ENCODE measurements around the gene OR6C68.
"Not testable (repeated sequence)": the region's sequence is repeated elsewhere in the genome, so short reads cannot be mapped to it uniquely, and the experiment has no call there.

Gene OR6C68

GRCh38 chr12:55448825-55449224 is 43.4 kb upstream of the OR6C68 start:
- H3K4ac ChIP-seq (ENCODE audit: low read length) = no peak overlapping the region
- no peak overlapping the region for H3K4me2 ChIP-seq (ENCODE audit: insufficient read depth, low read length, poor library complexity, severe bottlenecking)
- H3K9ac ChIP-seq (ENCODE audit: low read depth, low read length, poor library complexity) = no peak overlapping the region
- H3K18ac ChIP-seq (ENCODE audit: low read length) = no peak overlapping the region
- H2BK15ac ChIP-seq (ENCODE audit: low read length) = no peak overlapping the region
- H2AK5ac ChIP-seq (ENCODE audit: low read depth, low read length) = no peak overlapping the region
- no peaks in the 10 kb centered on the region for H3K79me1 ChIP-seq (ENCODE audit: low read depth, low read length)
- H2BK5ac ChIP-seq (ENCODE audit: low read length) = no peak overlapping the region
- H3K23ac ChIP-seq (ENCODE audit: low read depth, low read length, poor library complexity) = no peak overlapping the region
- no peak for DNase-seq (ENCODE audit: low spot score)
- H3K9me3 ChIP-seq (replicated peaks in 1 of 2; ENCODE audit: control insufficient read depth in 2 of 2, insufficient read depth in 1 of 2, low read depth in 1 of 2, low read length in 2 of 2) = no peaks in the 10 kb centered on the region
- no peaks in the 10 kb centered on the region for H3K36me3 ChIP-seq (replicated peaks in 1 of 2; ENCODE audit: control insufficient read depth in 2 of 2, insufficient read depth in 2 of 2, low read length in 2 of 2)
- H3K4me3 ChIP-seq (ENCODE audit: low read length in 2 of 2) = no peak overlapping the region
- H3K4me1 ChIP-seq (ENCODE audit: control insufficient read depth in 2 of 2, insufficient read depth in 1 of 2, low read depth in 1 of 2, low read length in 2 of 2) = no peaks in the 10 kb centered on the region
- H2BK12ac ChIP-seq (ENCODE audit: low read length) = no peak overlapping the region
- H4K91ac ChIP-seq (ENCODE audit: low read depth, low read length, poor library complexity) = no peak overlapping the region
- H3K27ac ChIP-seq (replicated peaks; ENCODE audit: low read length) = no peak overlapping the region
- H2BK120ac ChIP-seq (ENCODE audit: low read depth, low read length) = no peak overlapping the region
- H3K14ac ChIP-seq (ENCODE audit: low read length) = no peak overlapping the region
- H3K27me3 ChIP-seq (ENCODE audit: control insufficient read depth in 3 of 3, insufficient read depth in 3 of 3, low read depth in 1 of 3, low read length in 3 of 3) = no peaks in the 10 kb centered on the region
- H2AFZ ChIP-seq (ENCODE audit: low read length) = no peak overlapping the region
- H4K8ac ChIP-seq (ENCODE audit: low read depth, low read length) = no peak overlapping the region

GRCh38 chr12:55464926-55465325 is 27.3 kb upstream of the OR6C68 start:
- H3K4ac ChIP-seq (ENCODE audit: low read length); H3K27ac ChIP-seq (replicated peaks; ENCODE audit: low read length); H3K9ac ChIP-seq (ENCODE audit: low read depth, low read length, poor library complexity); H2AK5ac ChIP-seq (ENCODE audit: low read depth, low read length); H2BK15ac ChIP-seq (ENCODE audit: low read length); H2BK12ac ChIP-seq (ENCODE audit: low read length); H3K79me1 ChIP-seq (ENCODE audit: low read depth, low read length); DNase-seq (ENCODE audit: low spot score); H3K14ac ChIP-seq (ENCODE audit: low read length); H3K18ac ChIP-seq (ENCODE audit: low read length); H4K8ac ChIP-seq (ENCODE audit: low read depth, low read length); H3K4me3 ChIP-seq (ENCODE audit: low read length in 2 of 2); H3K9me3 ChIP-seq (replicated peaks in 1 of 2; ENCODE audit: control insufficient read depth in 2 of 2, insufficient read depth in 1 of 2, low read depth in 1 of 2, low read length in 2 of 2); H3K4me2 ChIP-seq (ENCODE audit: insufficient read depth, low read length, poor library complexity, severe bottlenecking); H4K91ac ChIP-seq (ENCODE audit: low read depth, low read length, poor library complexity); H2BK5ac ChIP-seq (ENCODE audit: low read length); H2BK120ac ChIP-seq (ENCODE audit: low read depth, low read length); H3K4me1 ChIP-seq (ENCODE audit: control insufficient read depth in 2 of 2, insufficient read depth in 1 of 2, low read depth in 1 of 2, low read length in 2 of 2); H2AFZ ChIP-seq (ENCODE audit: low read length); H3K27me3 ChIP-seq (ENCODE audit: control insufficient read depth in 3 of 3, insufficient read depth in 3 of 3, low read depth in 1 of 3, low read length in 3 of 3); H3K23ac ChIP-seq (ENCODE audit: low read depth, low read length, poor library complexity); H3K36me3 ChIP-seq (replicated peaks in 1 of 2; ENCODE audit: control insufficient read depth in 2 of 2, insufficient read depth in 2 of 2, low read length in 2 of 2): not testable (repeated sequence)
- WGBS, 2 donors (ENCODE audit: extremely low coverage in 2 of 2, insufficient read length in 2 of 2, insufficient replicate concordance in 1 of 2) = no CpG with 5 or more reads among the region's 1 CpG

- no CpG with 5 or more reads among the region's 2 CpGs for WGBS, 2 donors (ENCODE audit: extremely low coverage in 2 of 2, insufficient read length in 2 of 2, insufficient replicate concordance in 1 of 2)
These were observed 24.3 kb upstream of the OR6C68 start for GRCh38 chr12:55467836-55468235.

GRCh38 chr12:55469291-55469690 is 22.9 kb upstream of the OR6C68 start:
- Histone ChIP-seq H3K36me3 (replicated peaks in 1 of 2; ENCODE audit: control insufficient read depth in 2 of 2, insufficient read depth in 2 of 2, low read length in 2 of 2) (no peaks in the 10 kb centered on the region), H3K4me1 (ENCODE audit: control insufficient read depth in 2 of 2, insufficient read depth in 1 of 2, low read depth in 1 of 2, low read length in 2 of 2) (no peaks in the 10 kb centered on the region), H2BK5ac (ENCODE audit: low read length) (no peak overlapping the region), H3K27ac (replicated peaks; ENCODE audit: low read length) (no peak overlapping the region), H3K14ac (ENCODE audit: low read length) (no peak overlapping the region), H4K8ac (ENCODE audit: low read depth, low read length) (no peak overlapping the region), H3K4ac (ENCODE audit: low read length) (no peak overlapping the region), H2BK12ac (ENCODE audit: low read length) (no peak overlapping the region), H4K91ac (ENCODE audit: low read depth, low read length, poor library complexity) (no peak overlapping the region), H3K23ac (ENCODE audit: low read depth, low read length, poor library complexity) (no peak overlapping the region), H2AK5ac (ENCODE audit: low read depth, low read length) (no peak overlapping the region), H3K79me1 (ENCODE audit: low read depth, low read length) (no peaks in the 10 kb centered on the region), H3K18ac (ENCODE audit: low read length) (no peak overlapping the region), H3K9me3 (replicated peaks in 1 of 2; ENCODE audit: control insufficient read depth in 2 of 2, insufficient read depth in 1 of 2, low read depth in 1 of 2, low read length in 2 of 2) (no peaks in the 10 kb centered on the region), H3K4me3 (ENCODE audit: low read length in 2 of 2) (no peak overlapping the region), H3K4me2 (ENCODE audit: insufficient read depth, low read length, poor library complexity, severe bottlenecking) (no peak overlapping the region), H2BK15ac (ENCODE audit: low read length) (no peak overlapping the region), H2BK120ac (ENCODE audit: low read depth, low read length) (no peak overlapping the region), H3K9ac (ENCODE audit: low read depth, low read length, poor library complexity) (no peak overlapping the region), H2AFZ (ENCODE audit: low read length) (no peak overlapping the region), H3K27me3 (ENCODE audit: control insufficient read depth in 3 of 3, insufficient read depth in 3 of 3, low read depth in 1 of 3, low read length in 3 of 3) (no peaks in the 10 kb centered on the region)
- no peak for DNase-seq (ENCODE audit: low spot score)
- WGBS, 2 donors (ENCODE audit: extremely low coverage in 2 of 2, insufficient read length in 2 of 2, insufficient replicate concordance in 1 of 2) = no CpG with 5 or more reads among the region's 2 CpGs

More at GRCh38 chr12:55467836-55468235, 24.3 kb upstream of the OR6C68 start:
- Histone ChIP-seq H2BK15ac (ENCODE audit: low read length) (no peak overlapping the region), H3K27me3 (ENCODE audit: control insufficient read depth in 3 of 3, insufficient read depth in 3 of 3, low read depth in 1 of 3, low read length in 3 of 3) (no peaks in the 10 kb centered on the region), H4K8ac (ENCODE audit: low read depth, low read length) (no peak overlapping the region), H3K27ac (replicated peaks; ENCODE audit: low read length) (no peak overlapping the region), H3K4ac (ENCODE audit: low read length) (no peak overlapping the region), H2BK120ac (ENCODE audit: low read depth, low read length) (no peak overlapping the region), H2AFZ (ENCODE audit: low read length) (no peak overlapping the region), H3K4me2 (ENCODE audit: insufficient read depth, low read length, poor library complexity, severe bottlenecking) (no peak overlapping the region), H2BK5ac (ENCODE audit: low read length) (no peak overlapping the region), H3K14ac (ENCODE audit: low read length) (no peak overlapping the region), H3K79me1 (ENCODE audit: low read depth, low read length) (no peaks in the 10 kb centered on the region), H4K91ac (ENCODE audit: low read depth, low read length, poor library complexity) (no peak overlapping the region), H2AK5ac (ENCODE audit: low read depth, low read length) (no peak overlapping the region), H3K36me3 (replicated peaks in 1 of 2; ENCODE audit: control insufficient read depth in 2 of 2, insufficient read depth in 2 of 2, low read length in 2 of 2) (no peaks in the 10 kb centered on the region), H2BK12ac (ENCODE audit: low read length) (no peak overlapping the region), H3K23ac (ENCODE audit: low read depth, low read length, poor library complexity) (no peak overlapping the region), H3K9me3 (replicated peaks in 1 of 2; ENCODE audit: control insufficient read depth in 2 of 2, insufficient read depth in 1 of 2, low read depth in 1 of 2, low read length in 2 of 2) (no peaks in the 10 kb centered on the region), H3K4me1 (ENCODE audit: control insufficient read depth in 2 of 2, insufficient read depth in 1 of 2, low read depth in 1 of 2, low read length in 2 of 2) (no peaks in the 10 kb centered on the region), H3K9ac (ENCODE audit: low read depth, low read length, poor library complexity) (no peak overlapping the region), H3K18ac (ENCODE audit: low read length) (no peak overlapping the region), H3K4me3 (ENCODE audit: low read length in 2 of 2) (no peak overlapping the region)
- DNase-seq (ENCODE audit: low spot score) = no peak

Data from neuronal stem cell (in vitro differentiated cells).